Lower leg skin (tissue), 4 donors: ENCODE data around the gene SIAH2. TPM values are rescaled to one million over a fixed set of nuclear protein-coding genes. Genes with fewer than 3 reads are reported as not detected.

ENCODE experiments used
- DNase-seq, 2 donors: peaks; one replicate each; pipeline ENCODE4 v3.0.0-alpha.2; 2019; ENCODE audit warnings: low spot score in 2 of 2
- H3K4me3 ChIP-seq: fragments of 200-600 bp; sonication (generic); 2 replicates; pipeline ENCODE4 v1.5.1; 2017; ENCODE audit warnings: mild to moderate bottlenecking, low read depth; ENCODE audit not compliant: poor library complexity, severe bottlenecking
- CTCF ChIP-seq, 3 donors: fragments of 450-650 bp; IDR thresholded peaks; one replicate each; pipeline ENCODE4 v1.5.1; 2016; ENCODE audit warnings: antibody characterized with exemption in 3 of 3, mild to moderate bottlenecking in 3 of 3, moderate library complexity in 2 of 3
- POLR2A ChIP-seq, 2 donors: fragments of 450-650 bp; IDR thresholded peaks; one replicate each; pipeline ENCODE4 v1.6.1; 2016 to 2017; ENCODE audit warnings: antibody characterized with exemption in 2 of 2, mild to moderate bottlenecking in 1 of 2, moderate library complexity in 1 of 2
- WGBS, 2 donors: methylation state at CpG; one replicate each; pipeline ENCODE4 v1.1.5; 2018; 5-methylcytosine and 5-hydroxymethylcytosine counted together
- intact Hi-C: fragments of 100-400 bp; cut with DNase I; formaldehyde crosslinking; loops from one replicate; pipeline ENCODE4 v1.15.0; 2023; ENCODE audit warnings: low total_unique reads
- total RNA-seq, 4 donors: library from RNA; depleted of rRNA; stranded (reverse); fragments of >200 nt; gene quantifications; one replicate each; pipeline ENCODE4 v1.1.0, GENCODE V29; 2016

SIAH2 gene
- total RNA-seq, 4 donors from 2014 or later, result 78.5 to 117 (median 94.6) TPM

- intact Hi-C loops, result no loop called here
- no peak overlapping the region for H3K4me3 ChIP-seq
- no peak for TF ChIP-seq POLR2A (IDR thresholded peaks at IDR 0.05)
- no peak for TF ChIP-seq CTCF (IDR thresholded peaks at IDR 0.05)
- WGBS, 2 donors, result 59 to 69% methylated on average over 3 of the region's 3 CpGs
- DNase-seq, result no peak
These were observed 3.6 kb downstream of the SIAH2 start for GRCh38 chr3:150759319-150759718.

- no peak for DNase-seq
- H3K4me3 ChIP-seq, result no peak overlapping the region
- intact Hi-C loops, result no loop called here
- TF ChIP-seq POLR2A (IDR thresholded peaks at IDR 0.05) (no peak), CTCF (IDR thresholded peaks at IDR 0.05) (no peak)
These were observed 5.2 kb downstream of the SIAH2 start for GRCh38 chr3:150757768-150758167.

- no peak overlapping the region for H3K4me3 ChIP-seq
- WGBS, 2 donors, result 57 to 68% methylated on average over 5 of the region's 5 CpGs
- TF ChIP-seq POLR2A (IDR thresholded peaks at IDR 0.05) (no peak), CTCF (IDR thresholded peaks at IDR 0.05) (no peak)
- intact Hi-C loops, result no loop called here
- no peak for DNase-seq
These were observed 5.6 kb downstream of the SIAH2 start for GRCh38 chr3:150757364-150757763.

GRCh38 chr3:150756491-150757059, 6.4 kb downstream of the SIAH2 start:
- intact Hi-C loops, result no loop called here
- 90 to 92% methylated on average over 4 of the region's 4 CpGs for WGBS, 2 donors
- TF ChIP-seq CTCF (IDR thresholded peaks at IDR 0.05) (no peak), POLR2A (IDR thresholded peaks at IDR 0.05) (no peak)
- no peak overlapping the region for H3K4me3 ChIP-seq
- no peak for DNase-seq

- TF ChIP-seq CTCF (IDR thresholded peaks at IDR 0.05), result no peak
- no peak for TF ChIP-seq POLR2A (IDR thresholded peaks at IDR 0.05)
- intact Hi-C loops, result no loop called here
- DNase-seq, result no peak
- 85 to 90% methylated on average over 3 of the region's 3 CpGs for WGBS, 2 donors
- H3K4me3 ChIP-seq, result no peak overlapping the region
These were observed 7.1 kb downstream of the SIAH2 start for GRCh38 chr3:150755902-150756301.

- 65 to 99% methylated on average over 3 of the region's 3 CpGs for WGBS, 2 donors
- no peak for DNase-seq
- H3K4me3 ChIP-seq, result no peak overlapping the region
- TF ChIP-seq CTCF (IDR thresholded peaks at IDR 0.05), result no peak
- intact Hi-C loops, result no loop called here
These were observed 8.1 kb downstream of the SIAH2 start for GRCh38 chr3:150754896-150755295.
